BJ (cell line): ENCODE measurements around the gene PHKG1. TPM values are rescaled to one million over a fixed set of nuclear protein-coding genes. Genes with fewer than 3 reads are reported as not detected.
A peak's percentile ranks its signal among the peaks of the same experiment; 100 is the strongest.
"Not testable (repeated sequence)": the region's sequence is repeated elsewhere in the genome, so short reads cannot be mapped to it uniquely, and the experiment has no call there.

Experiments used
- CTCF ChIA-PET: fragments of 350-600 bp; formaldehyde crosslinking; extraction: SDS; loops from one replicate; lab custom pipeline; 2021; ENCODE audit warnings: antibody characterized with exemption, inconsistent platforms; lab: Yijun Ruan, JAX
- POLR2A ChIA-PET: fragments of 300-600 bp; sonication (Branson Sonifier 250); formaldehyde crosslinking; extraction: SDS; loops from one replicate; lab custom pipeline; 2021; ENCODE audit warnings: antibody characterized with exemption; lab: Charles Lee
- DNase-seq: peaks from one replicate; pipeline ENCODE4 v3.0.0-alpha.2; 2011; ENCODE audit warnings: low read depth
- H3K27me3 ChIP-seq: 2 replicates; pipeline ENCODE4 v1.6.0; 2011; ENCODE audit warnings: low read length; ENCODE audit not compliant: control insufficient read depth, insufficient read depth
- H3K36me3 ChIP-seq: 2 replicates; pipeline ENCODE4 v1.5.1; 2011; ENCODE audit warnings: low read length; ENCODE audit not compliant: control insufficient read depth, insufficient read depth
- H3K4me3 ChIP-seq: 2 replicates; pipeline ENCODE4 v1.5.1; 2011; ENCODE audit warnings: low read depth, mild to moderate bottlenecking, control low read depth, low read length
- polyA plus RNA-seq: library from polyadenylated mRNA; depleted of rRNA; stranded (reverse); fragments of >200 nt; gene quantifications from 2 replicates; pipeline ENCODE4 v1.2.3, GENCODE V29; 2011
- TF ChIP-seq, protein P1 (sequence below): IDR thresholded peaks from 2 replicates; pipeline ENCODE4 v1.5.1; 2011; ENCODE audit warnings: low read depth, mild to moderate bottlenecking, control low read depth, inconsistent platforms, low read length, moderate library complexity; ENCODE audit not compliant: insufficient read depth

Gene PHKG1
- polyA plus RNA-seq, 1 experiment, result 0.39 TPM

DNA sequence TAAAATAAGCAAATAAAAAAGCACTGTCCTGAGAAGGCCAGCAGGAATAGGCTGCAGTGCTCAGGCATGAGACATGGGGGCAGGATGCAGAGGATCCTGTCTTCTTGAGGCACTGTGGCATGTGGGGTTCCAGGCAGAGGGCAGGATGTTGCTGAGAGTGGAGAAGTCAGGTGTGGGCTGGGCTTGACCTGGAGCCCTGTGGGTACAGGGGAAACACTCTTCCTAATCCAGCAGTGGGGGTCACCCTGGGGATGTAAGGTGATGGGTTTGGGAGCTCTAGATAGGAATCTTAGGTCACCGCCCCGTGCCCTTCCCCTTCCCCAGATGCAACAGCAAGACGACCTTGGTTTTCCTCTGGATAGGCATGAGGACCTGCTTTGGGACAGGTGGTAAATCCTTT lies 15.1 kb downstream of the PHKG1 start:
- Histone ChIP-seq H3K4me3 (no peak overlapping the region), H3K27me3 (no peaks in the 10 kb centered on the region), H3K36me3 (peaks cover 16% of the 10 kb centered on the region)
- no peak for DNase-seq
- TF ChIP-seq, protein P1, sequence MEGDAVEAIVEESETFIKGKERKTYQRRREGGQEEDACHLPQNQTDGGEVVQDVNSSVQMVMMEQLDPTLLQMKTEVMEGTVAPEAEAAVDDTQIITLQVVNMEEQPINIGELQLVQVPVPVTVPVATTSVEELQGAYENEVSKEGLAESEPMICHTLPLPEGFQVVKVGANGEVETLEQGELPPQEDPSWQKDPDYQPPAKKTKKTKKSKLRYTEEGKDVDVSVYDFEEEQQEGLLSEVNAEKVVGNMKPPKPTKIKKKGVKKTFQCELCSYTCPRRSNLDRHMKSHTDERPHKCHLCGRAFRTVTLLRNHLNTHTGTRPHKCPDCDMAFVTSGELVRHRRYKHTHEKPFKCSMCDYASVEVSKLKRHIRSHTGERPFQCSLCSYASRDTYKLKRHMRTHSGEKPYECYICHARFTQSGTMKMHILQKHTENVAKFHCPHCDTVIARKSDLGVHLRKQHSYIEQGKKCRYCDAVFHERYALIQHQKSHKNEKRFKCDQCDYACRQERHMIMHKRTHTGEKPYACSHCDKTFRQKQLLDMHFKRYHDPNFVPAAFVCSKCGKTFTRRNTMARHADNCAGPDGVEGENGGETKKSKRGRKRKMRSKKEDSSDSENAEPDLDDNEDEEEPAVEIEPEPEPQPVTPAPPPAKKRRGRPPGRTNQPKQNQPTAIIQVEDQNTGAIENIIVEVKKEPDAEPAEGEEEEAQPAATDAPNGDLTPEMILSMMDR, result no peak
- ChIA-PET CTCF (interaction anchor here (0.8 to 2.8 kb wide), 5 partner anchors 15 to 113 kb away, joined by 3 to 24 read pairs (median 4); partner anchors contain the start of genes NIPSNAP2 and PHKG1), POLR2A (no interaction called here)

DNA sequence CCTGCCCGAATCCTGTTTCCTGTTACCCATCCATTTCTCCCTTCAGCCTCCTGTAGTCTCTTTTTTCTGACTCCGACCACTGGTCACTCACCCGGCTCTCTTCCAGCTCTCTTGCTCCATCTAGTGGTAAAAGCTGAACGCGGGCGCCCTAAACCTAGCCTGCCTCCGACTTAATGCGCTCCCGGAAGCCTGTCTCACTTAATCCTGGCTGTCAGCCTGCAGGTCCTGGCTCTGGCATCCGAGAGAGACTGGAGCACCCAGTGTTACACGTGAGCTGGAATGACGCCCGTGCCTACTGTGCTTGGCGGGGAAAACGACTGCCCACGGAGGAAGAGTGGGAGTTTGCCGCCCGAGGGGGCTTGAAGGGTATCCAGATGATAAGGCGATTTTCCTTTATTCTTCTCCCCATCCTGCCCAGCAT lies 18.4 kb downstream of the PHKG1 start:
- CTCF ChIA-PET, result interaction anchor here (0.6 to 6.1 kb wide), 21 partner anchors 9 to 438 kb away, joined by 3 to 64 read pairs (median 4); partner anchors contain the start of genes CCT6A, PHKG1, PSPH and SUMF2
- POLR2A ChIA-PET, result no interaction called here

DNA sequence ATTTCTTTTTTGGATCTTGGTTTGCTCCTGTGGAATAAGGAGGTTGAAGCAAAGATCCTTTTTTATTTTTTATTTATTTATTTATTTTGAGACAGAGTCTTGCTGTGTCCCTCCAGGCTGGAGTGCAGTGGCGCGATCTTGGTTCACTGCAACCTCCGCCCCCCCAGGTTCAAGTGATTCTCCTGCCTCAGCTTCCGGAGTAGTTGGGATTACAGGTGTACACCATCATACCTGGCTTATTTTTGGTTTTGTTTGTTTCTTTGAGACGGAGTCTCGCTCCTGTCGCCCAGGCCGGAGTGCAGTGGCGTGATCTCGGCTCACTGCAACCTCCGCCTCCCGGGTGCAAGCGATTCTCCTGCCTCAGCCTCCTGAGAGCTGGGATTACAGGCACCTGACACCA lies 26.4 kb downstream of the PHKG1 start:
- H3K36me3 ChIP-seq, POLR2A ChIA-PET: not testable (repeated sequence)
- CTCF ChIA-PET, result interaction anchor here (1.2 to 1.4 kb wide), 2 partner anchors 27 to 101 kb away, joined by 4 read pairs; partner anchors contain the start of gene PHKG1

More for the DNA sequence above, 18.4 kb downstream of the PHKG1 start:
- Histone ChIP-seq H3K4me3 (no peak overlapping the region), H3K36me3 (peaks cover 10% of the 10 kb centered on the region), H3K27me3 (no peaks in the 10 kb centered on the region)
- no peak for DNase-seq
- TF ChIP-seq, protein P1, result peak; percentile 96

DNA sequence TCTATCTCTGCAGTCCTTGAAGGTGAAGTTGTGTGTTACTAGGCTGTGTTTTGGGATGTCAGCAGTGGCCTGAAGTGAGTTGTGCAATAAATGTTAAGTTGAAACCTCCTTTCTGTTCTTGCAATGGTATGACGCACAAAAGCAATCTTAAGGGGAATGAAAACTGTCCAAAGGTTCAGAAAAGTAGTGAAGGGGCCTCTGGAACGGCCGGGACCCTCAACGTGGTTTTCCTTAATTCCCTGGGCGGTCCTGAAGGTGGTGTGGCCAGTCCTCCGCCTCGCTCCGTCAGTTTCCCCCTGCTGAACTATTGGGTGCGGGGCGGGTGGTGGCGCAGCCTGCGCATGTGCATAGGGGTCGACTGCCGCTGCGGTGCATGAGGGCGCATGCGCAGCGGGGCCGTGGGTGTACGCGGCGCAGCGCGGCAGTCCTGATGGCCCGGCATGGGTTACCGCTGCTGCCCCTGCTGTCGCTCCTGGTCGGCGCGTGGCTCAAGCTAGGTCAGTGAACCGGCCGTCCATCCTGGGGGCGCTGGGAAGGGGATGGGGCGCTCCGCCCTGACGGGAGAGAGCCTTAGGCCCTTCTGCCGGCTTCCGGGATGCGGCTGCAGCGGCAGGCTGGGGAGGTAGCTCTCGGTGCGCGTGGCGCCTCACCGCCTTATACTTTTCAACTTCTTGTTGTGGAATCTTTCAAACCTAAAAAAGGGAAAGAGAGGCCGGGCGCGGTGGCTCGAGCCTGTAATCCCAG lies 28.7 kb downstream of the PHKG1 start, which contains the start of gene SUMF2:
SUMF2 (plus strand) TSS at position 405 of the 744 bp plus-strand sequence; CDS start at position 431, 26 bp downstream.
- POLR2A ChIA-PET, result interaction anchor here (0.6 to 1.3 kb wide), 2 partner anchors 13 to 100 kb away, joined by 3 to 6 read pairs; partner anchors contain the start of genes CCT6A and PSPH
- no peaks in the 10 kb centered on the region for H3K27me3 ChIP-seq
- TF ChIP-seq, protein P1, result peak; percentile 37
- no peak for DNase-seq
- H3K36me3 ChIP-seq, result peaks cover 4% of the 10 kb centered on the region
- CTCF ChIA-PET, result interaction anchor here (0.8 to 2.1 kb wide), 6 partner anchors 10 to 423 kb away, joined by 4 to 17 read pairs (median 5); partner anchors contain the start of genes CCT6A and PSPH
- H3K4me3 ChIP-seq, result peak within 1 kb of the TSS; percentile 78

More for the DNA sequence above, 26.4 kb downstream of the PHKG1 start:
- not testable (repeated sequence) for H3K27me3 ChIP-seq, DNase-seq, H3K4me3 ChIP-seq

DNA sequence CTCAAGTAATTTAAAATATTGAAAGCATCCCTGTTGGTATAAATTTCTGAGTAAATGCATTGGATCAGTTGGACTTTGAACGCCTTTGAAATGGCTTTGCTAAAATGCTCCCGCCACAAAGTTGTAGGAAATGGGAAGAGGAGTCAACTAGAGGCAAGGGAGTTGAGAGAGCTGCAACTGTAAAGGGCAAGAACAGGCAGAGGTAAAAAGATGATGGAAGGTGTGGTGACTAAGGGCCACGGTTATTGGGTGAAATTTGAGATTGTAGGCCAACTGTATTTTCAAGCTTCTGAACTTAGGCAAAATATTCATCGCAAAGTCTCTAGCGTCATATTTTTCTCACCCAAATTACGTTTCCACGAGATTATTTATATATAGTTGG lies 29.3 kb downstream of the PHKG1 start:
- ChIA-PET POLR2A (no interaction called here), CTCF (interaction anchor here (0.8 to 1.9 kb wide), 4 partner anchors 10 to 422 kb away, joined by 3 to 6 read pairs (median 4); partner anchors contain the start of genes CCT6A and PSPH)
- TF ChIP-seq, protein P1, result no peak
- no peaks in the 10 kb centered on the region for H3K27me3 ChIP-seq
- no peak overlapping the region for H3K4me3 ChIP-seq
- DNase-seq, result no peak
- 0 out of 2 replicates have a peak, but pooled peaks cover 2% of the 10 kb centered on the region for H3K36me3 ChIP-seq
